Medulla oblongata (tissue), 1 donor: ENCODE results near the gene WDR75.
A peak's percentile ranks its signal among the peaks of the same experiment; 100 is the strongest.

Source experiments
- DNase-seq: peaks from one replicate; pipeline ENCODE4 v3.0.0-alpha.2; 2015; ENCODE audit errors: extremely low spot score

WDR75 gene

DNA sequence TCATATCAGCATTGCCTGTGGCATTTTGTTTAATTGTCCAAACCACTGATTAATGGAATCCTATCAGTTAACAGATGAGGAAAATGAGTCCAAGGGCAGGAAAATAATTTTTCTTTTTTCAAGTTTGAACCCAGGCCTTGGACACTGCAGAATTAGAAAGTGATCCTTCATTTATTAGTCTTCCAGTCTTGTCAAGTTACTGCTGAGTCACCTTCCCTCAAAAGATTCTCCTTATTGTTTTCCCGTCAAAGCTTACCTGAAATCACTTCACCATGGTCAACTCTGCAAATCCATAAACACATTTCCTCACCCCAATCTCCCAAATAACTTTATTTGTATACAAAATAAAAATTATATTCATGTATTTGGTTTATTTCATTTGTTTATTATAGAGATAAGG lies 57.9 kb downstream of the WDR75 start:
- DNase-seq: no peak

GRCh38 chr2:189500456-189501160 lies 59.3 kb downstream of the WDR75 start:
- DNase-seq: no peak

GRCh38 chr2:189501487-189501886 lies 60.2 kb downstream of the WDR75 start:
- DNase-seq: no peak

- DNase-seq: no peak
Observed at GRCh38 chr2:189502714-189503113, 61.4 kb downstream of the WDR75 start.

DNA sequence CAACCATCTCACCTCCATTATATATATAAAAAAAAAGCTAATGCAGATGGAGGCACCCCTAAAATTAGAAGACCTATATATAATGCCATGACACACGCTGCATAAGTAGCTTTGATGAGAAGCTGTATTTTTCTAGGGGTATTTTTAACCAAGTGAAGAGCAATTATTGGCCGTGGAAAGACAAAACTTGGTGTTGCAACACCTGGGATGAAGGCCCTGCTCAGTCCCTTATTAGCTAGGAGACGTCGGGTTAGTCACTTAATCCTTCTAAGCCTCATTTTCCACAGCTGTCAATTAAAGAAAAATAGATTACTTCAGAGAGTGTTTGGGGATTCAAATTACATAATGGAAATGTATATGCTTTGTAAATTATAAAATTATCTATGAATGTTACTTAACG lies 63.0 kb downstream of the WDR75 start:
- no peak for DNase-seq

DNA sequence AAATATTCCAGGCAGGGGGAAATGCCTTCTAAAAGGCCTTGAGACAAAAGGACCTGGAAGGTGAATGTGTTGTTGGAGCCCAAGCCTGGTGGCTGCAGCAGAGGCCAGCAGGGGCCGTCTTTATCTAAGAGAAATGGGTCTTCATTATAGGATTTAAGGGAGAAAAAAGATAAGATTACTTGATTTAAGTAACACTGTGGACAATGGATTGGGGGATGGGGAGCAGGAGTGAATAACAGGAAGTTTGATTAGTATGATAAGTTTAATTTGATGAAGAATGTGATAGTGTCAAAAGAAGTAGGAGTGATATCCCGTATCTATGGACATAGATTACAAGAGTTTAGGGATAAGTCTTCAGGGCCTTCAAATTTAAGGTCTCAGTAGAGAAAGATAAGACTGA lies 64.2 kb downstream of the WDR75 start:
- DNase-seq: no peak

- no peak for DNase-seq
Observed at GRCh38 chr2:189506514-189506976, 65.3 kb downstream of the WDR75 start.

GRCh38 chr2:189511210-189511959 lies 70.1 kb downstream of the WDR75 start:
- no peak for DNase-seq

DNA sequence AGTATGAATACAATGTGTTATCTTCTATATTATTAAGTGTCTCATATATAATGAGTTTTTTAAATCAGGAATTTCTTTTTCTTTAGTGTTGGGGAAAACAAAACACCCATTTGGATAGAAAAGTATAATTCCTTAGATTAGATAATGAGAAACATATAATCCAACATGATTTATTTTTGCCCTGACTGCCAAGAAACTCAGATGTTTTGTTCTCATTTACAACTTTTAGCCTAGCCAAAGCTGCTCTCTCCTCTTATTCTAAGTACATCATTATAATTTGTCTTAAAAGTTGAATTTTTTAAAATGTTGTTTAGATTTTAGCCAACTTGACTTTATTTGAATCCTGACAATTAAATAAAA lies 70.7 kb downstream of the WDR75 start:
- DNase-seq: no peak

DNA sequence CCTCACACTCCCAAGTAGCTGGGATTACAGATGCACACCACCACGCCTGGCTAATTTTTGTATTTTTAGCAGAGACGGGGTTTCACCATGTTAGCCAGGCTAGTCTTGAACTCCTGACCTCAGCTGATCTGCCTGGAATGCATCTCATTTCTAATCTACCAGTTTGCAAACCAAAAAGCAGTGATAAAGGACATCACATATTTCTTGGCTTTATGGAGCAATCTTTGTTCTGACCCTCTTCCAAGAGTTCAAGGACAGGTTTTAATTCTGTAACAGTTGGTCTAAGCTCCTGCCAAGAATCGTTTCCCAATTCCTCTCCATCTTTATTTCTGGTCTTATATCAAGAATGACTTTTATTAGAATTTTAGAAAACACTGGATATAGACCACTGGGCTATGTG lies 71.6 kb downstream of the WDR75 start:
- DNase-seq: no peak

- DNase-seq: peak; percentile 75
Observed at GRCh38 chr2:189514104-189514503, 72.8 kb downstream of the WDR75 start.

DNA sequence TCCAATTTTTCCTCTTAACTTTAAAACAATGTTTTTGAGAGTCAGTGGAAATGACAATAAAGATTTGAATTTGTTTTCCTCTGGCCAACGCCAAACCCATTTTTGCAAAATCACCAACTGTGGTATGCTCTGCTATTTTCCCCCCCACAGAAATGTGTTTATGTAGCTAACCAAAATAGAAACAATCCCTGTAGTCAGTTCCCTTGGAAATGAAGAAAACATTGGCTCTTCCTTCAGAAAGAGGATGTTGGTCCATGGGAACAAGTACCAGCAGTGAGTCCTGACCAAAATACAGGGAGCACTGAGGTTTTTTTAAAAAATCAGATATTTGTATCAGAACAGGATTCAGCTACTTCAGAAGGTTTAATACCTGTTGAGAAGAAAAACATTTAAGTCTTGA lies 74.0 kb downstream of the WDR75 start:
- DNase-seq: no peak

DNA sequence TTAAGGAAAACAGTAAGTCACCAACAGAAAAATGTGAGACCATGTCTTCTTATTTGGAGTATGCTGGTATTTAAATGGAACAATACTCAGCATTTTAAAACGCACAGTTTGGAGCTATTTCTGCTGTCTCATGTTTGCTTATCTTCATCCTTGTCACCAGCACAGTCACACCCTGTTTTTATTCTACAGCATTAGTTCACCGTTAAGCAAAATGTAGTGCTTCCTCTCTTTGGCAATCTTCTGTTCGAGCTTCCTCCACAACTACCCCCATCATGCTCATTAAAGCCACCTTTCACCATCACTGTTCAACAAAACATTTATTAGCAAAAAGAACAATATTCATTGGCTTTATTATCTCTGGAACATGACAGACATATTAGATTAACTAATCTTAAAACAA lies 75.3 kb downstream of the WDR75 start:
- DNase-seq: no peak

GRCh38 chr2:189517847-189518535 lies 76.7 kb downstream of the WDR75 start:
- no peak for DNase-seq

- DNase-seq: no peak
Observed at GRCh38 chr2:189519631-189520387, 78.5 kb downstream of the WDR75 start.

GRCh38 chr2:189521699-189522434 lies 80.6 kb downstream of the WDR75 start:
- no peak for DNase-seq

DNA sequence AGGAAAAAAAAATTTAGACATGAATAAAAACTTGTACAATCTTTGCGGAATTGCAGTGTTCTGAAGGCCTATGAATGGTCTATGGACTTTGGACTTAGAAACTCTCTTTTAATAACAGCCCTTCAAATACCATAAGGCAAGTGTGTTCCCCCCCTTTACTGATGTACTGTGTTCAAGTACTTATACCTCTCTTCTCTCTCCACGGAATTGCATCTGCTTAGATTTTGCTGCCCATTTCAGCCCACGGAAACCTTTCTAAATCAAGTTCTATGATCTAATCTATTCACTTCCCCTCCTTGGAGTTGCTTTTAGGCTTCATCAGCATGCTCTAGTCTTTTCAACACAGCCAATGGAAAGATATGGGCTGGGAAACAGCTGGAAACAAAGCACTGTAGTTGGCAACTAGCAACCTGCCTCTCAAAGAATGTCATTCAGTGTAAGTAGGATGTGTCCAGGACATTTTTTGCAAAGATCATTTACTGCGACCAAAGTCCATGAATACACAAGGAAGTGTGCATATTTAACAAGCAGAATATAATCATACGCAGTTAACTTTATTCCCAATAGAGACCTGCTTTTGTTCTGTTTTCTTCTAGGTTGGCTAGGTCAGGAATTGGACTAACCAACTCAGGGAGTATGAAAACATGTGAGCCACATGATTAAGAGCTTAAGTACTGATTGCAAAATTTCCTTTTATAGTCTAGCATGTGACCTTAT lies 81.3 kb downstream of the WDR75 start:
- no peak for DNase-seq

DNA sequence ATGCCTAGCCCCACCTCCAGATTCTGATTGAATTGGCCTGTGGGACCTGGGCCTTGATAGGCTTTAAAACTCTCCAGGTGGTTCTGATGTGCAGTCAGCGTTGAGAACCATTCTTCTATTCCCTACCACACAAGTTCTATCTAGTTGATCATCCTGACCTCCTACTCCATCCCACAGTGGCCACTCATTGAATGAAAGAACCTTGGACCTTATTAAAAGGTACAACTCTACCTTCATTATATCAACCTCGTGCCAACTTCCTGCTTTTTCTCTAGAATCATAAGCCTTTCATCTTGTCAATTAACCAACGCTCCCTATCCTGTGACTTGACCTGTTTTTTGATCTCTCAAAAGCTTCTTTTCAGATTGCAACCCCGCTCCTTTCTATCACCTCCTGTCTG lies 83.5 kb downstream of the WDR75 start:
- DNase-seq: no peak
